22Rv1 (cell line): ENCODE data around the gene KCNIP3.

ENCODE experiments used
- CTCF ChIP-seq: fragments of 450-650 bp; IDR thresholded peaks from 2 replicates; pipeline ENCODE4 v1.5.1; 2017; ENCODE audit warnings: mild to moderate bottlenecking
- ZFX ChIP-seq: fragments of 450-650 bp; IDR thresholded peaks from 2 replicates; pipeline ENCODE4 v1.6.1; 2017; ENCODE audit warnings: antibody characterized with exemption, borderline replicate concordance

DNA sequence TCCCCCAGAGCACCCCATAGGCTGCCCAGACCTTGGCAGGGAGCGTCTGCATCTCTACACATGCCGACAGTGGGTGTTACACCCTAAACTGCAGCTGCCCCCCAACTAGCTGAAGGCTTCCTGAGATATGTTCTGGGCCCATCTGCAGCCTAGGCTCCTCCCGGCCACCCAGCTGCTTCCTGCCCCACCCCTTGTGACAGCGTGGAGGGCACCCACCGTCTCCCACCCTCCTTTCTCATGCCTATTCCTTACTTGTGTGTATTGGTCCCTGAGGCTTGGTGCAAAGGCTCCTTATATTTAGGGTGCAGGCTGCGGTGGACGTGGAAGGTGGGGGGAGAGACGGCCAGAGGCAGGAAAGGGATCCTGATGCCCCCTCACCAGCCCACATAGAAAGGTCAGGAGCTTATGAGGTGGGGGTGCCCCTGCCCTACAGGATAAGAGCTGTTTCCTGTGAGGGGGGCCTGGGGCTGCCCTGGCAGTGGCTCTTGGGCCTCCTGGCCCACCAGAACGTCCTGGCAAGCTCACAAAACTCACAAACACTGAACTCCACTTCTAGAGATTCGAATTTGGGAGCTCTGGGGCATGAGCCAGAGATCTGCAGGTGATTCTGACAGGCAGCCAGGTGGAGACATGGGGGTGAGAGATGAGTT is 30.2 kb upstream of the KCNIP3 start:
- TF ChIP-seq CTCF (no peak), ZFX (no peak)
